Stomach (tissue), 4 donors: Measurements from ENCODE around the gene LGALS1.

Experiments
- POLR2A ChIP-seq, 4 donors: fragments of 450-650 bp; IDR thresholded peaks; one replicate each; pipeline ENCODE4 v1.6.1; 2016; ENCODE audit warnings: antibody characterized with exemption in 4 of 4, control low read depth in 2 of 4, mild to moderate bottlenecking in 1 of 4, moderate library complexity in 1 of 4
- TF ChIP-seq, protein P1 (sequence below), 7 experiments: fragments of 450-650 bp in 4 of 7; fragments of 200-600 bp in 3 of 7; sonication (generic) in 3 of 7; IDR thresholded peaks; one replicate each; pipeline ENCODE4 v1.5.1; 2016 to 2019; ENCODE audit warnings: antibody characterized with exemption in 7 of 7, control low read depth in 2 of 7, mild to moderate bottlenecking in 1 of 7

DNA sequence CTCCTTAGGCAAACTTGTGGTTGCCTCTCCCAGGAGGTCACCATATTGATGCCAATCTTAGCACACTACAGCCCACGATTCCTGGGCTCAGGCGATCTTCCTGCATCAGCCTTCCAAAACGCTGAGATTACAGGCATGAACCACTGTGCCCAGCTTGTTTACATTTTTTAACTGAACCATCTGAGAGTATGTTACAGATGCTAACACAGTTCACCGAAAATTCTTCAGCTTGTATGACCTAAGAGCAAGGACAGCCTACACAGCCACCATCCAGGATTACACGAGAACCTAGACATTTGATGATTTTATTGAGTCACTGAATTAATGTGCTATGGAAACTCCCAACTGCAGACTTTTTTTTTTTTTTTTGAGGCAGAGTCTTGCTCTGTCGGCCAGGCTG, 5.8 kb upstream of the LGALS1 start:
- TF ChIP-seq, protein P1, sequence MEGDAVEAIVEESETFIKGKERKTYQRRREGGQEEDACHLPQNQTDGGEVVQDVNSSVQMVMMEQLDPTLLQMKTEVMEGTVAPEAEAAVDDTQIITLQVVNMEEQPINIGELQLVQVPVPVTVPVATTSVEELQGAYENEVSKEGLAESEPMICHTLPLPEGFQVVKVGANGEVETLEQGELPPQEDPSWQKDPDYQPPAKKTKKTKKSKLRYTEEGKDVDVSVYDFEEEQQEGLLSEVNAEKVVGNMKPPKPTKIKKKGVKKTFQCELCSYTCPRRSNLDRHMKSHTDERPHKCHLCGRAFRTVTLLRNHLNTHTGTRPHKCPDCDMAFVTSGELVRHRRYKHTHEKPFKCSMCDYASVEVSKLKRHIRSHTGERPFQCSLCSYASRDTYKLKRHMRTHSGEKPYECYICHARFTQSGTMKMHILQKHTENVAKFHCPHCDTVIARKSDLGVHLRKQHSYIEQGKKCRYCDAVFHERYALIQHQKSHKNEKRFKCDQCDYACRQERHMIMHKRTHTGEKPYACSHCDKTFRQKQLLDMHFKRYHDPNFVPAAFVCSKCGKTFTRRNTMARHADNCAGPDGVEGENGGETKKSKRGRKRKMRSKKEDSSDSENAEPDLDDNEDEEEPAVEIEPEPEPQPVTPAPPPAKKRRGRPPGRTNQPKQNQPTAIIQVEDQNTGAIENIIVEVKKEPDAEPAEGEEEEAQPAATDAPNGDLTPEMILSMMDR (IDR thresholded peaks at IDR 0.05): no peak
- TF ChIP-seq POLR2A (IDR thresholded peaks at IDR 0.05): no peak
